Stomach (tissue), 9 donors: ENCODE measurements around the gene WSB2. TPM values are rescaled to one million over a fixed set of nuclear protein-coding genes. Genes with fewer than 3 reads are reported as not detected.
"Not testable (repeated sequence)": the region's sequence is repeated elsewhere in the genome, so short reads cannot be mapped to it uniquely, and the experiment has no call there.

Experiments used
- DNase-seq, 2 donors: peaks; one replicate each; pipeline versions ENCODE4 v3.0.0 to v3.0.0-alpha.2; 2013 to 2019
- H3K27ac ChIP-seq, 5 donors: fragments of 200-600 bp in 4 of 5; sonication (generic) in 4 of 5; one replicate each; pipeline ENCODE4 v1.5.1; 2013 to 2019; ENCODE audit warnings: mild to moderate bottlenecking in 1 of 5, moderate library complexity in 1 of 5
- H3K27me3 ChIP-seq, 3 donors: fragments of 200-600 bp; sonication (generic); one replicate each; pipeline ENCODE4 v1.5.1; 2017 to 2019; ENCODE audit warnings: mixed run types in 1 of 3
- H3K36me3 ChIP-seq, 4 donors: fragments of 200-600 bp; sonication (generic); 1 replicate in 3 of 4; 2 replicates in 1 of 4; pipeline ENCODE4 v1.5.1; 2016 to 2019
- H3K4me1 ChIP-seq, 4 donors: fragments of 200-600 bp; sonication (generic); one replicate each; pipeline ENCODE4 v1.5.1; 2016 to 2019
- H3K4me3 ChIP-seq, 4 donors: fragments of 200-600 bp; sonication (generic) in 3 of 4; one replicate each; pipeline ENCODE4 v1.5.1; 2016 to 2019; ENCODE audit warnings: mild to moderate bottlenecking in 1 of 4
- H3K9me3 ChIP-seq, 4 donors: fragments of 200-600 bp; sonication (generic); one replicate each; pipeline ENCODE4 v1.5.1; 2016 to 2019
- EP300 ChIP-seq: sonication (generic); formaldehyde crosslinking; IDR thresholded peaks from one replicate; pipeline ENCODE4 v1.6.1; 2017; ENCODE audit warnings: antibody characterized with exemption
- POLR2A ChIP-seq, 4 donors: fragments of 450-650 bp; IDR thresholded peaks; one replicate each; pipeline ENCODE4 v1.6.1; 2016; ENCODE audit warnings: antibody characterized with exemption in 4 of 4, control low read depth in 2 of 4, mild to moderate bottlenecking in 1 of 4, moderate library complexity in 1 of 4
- POLR2AphosphoS5 ChIP-seq, 3 donors: sonication (generic); formaldehyde crosslinking; IDR thresholded peaks; one replicate each; pipeline ENCODE4 v1.6.1; 2016; ENCODE audit warnings: antibody characterized with exemption in 3 of 3
- WGBS, 5 donors: extraction: QIAGEN DNeasy Blood & Tissue Kit in 3 of 5; methylation state at CpG; one replicate each; pipeline versions ENCODE4 v1.1.5 to v1.1.7; 2013 to 2018; 5-methylcytosine and 5-hydroxymethylcytosine counted together
- intact Hi-C: fragments of 100-400 bp; cut with DNase I; formaldehyde crosslinking; loops from one replicate; pipeline ENCODE4 v1.15.1; 2023; ENCODE audit warnings: low total_unique reads
- polyA plus RNA-seq, 3 donors: library from polyadenylated mRNA; stranded (reverse); fragments of 200-250 nt; gene quantifications; one replicate each; pipeline ENCODE4 v1.2.3, GENCODE V29; 2013
- total RNA-seq, 5 donors: library from RNA; depleted of rRNA; stranded (reverse); fragments of >200 nt; gene quantifications; one replicate each; pipeline versions ENCODE4 v1.1.0 to v1.2.3, GENCODE V29; 2014 to 2016
- TF ChIP-seq, protein P1 (sequence below), 7 experiments: fragments of 450-650 bp in 4 of 7; fragments of 200-600 bp in 3 of 7; sonication (generic) in 3 of 7; IDR thresholded peaks; one replicate each; pipeline ENCODE4 v1.5.1; 2016 to 2019; ENCODE audit warnings: antibody characterized with exemption in 7 of 7, control low read depth in 2 of 7, mild to moderate bottlenecking in 1 of 7
- donor health status: healthy with polysubstance abuse.
- donor health status: Bipolar disorder and iron deficiency.
- donor health status: healthy.

Gene WSB2
- total and polyA plus RNA-seq, 8 donors: 32.4 to 110 (median 79.9) TPM

DNA sequence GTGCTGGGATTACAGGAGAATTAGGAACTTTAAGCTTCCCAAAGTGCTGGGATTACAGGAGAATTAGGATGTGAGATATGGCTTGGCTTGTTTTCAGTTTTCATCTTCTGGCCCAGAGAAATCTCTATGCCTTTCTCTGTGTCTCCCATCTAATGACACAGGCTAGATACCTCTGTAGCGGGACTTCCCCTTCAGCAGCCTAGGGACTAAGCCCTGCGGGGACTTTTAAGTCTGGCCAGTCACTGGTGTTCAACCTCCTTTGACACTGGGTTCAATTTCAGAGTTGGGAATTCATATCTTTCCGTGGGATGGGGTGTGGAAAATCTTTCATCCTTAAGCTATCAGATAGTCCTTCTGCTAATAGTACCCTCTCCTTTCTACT, 38.3 kb downstream of the WSB2 start:
- Histone ChIP-seq H3K27ac (no peak overlapping the region), H3K4me3 (no peak overlapping the region), H3K9me3 (no peaks in the 10 kb centered on the region), H3K36me3 (peaks cover 35 to 88% (median 78%) of the 10 kb centered on the region in 4 donors), H3K4me1 (peaks cover 0 to 6% (median 2%) of the 10 kb centered on the region in 4 donors), H3K27me3 (no peaks in the 10 kb centered on the region)
- DNase-seq: no peak
- intact Hi-C loops: no loop called here
- TF ChIP-seq EP300 (no peak), POLR2A (IDR thresholded peaks at IDR 0.05) (no peak), POLR2AphosphoS5 (IDR thresholded peaks at IDR 0.05) (no peak)
- TF ChIP-seq, protein P1, sequence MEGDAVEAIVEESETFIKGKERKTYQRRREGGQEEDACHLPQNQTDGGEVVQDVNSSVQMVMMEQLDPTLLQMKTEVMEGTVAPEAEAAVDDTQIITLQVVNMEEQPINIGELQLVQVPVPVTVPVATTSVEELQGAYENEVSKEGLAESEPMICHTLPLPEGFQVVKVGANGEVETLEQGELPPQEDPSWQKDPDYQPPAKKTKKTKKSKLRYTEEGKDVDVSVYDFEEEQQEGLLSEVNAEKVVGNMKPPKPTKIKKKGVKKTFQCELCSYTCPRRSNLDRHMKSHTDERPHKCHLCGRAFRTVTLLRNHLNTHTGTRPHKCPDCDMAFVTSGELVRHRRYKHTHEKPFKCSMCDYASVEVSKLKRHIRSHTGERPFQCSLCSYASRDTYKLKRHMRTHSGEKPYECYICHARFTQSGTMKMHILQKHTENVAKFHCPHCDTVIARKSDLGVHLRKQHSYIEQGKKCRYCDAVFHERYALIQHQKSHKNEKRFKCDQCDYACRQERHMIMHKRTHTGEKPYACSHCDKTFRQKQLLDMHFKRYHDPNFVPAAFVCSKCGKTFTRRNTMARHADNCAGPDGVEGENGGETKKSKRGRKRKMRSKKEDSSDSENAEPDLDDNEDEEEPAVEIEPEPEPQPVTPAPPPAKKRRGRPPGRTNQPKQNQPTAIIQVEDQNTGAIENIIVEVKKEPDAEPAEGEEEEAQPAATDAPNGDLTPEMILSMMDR (IDR thresholded peaks at IDR 0.05): no peak
- WGBS, 5 donors: 93 to 96% (median 94%) methylated on average over 3 of the region's 3 CpGs

DNA sequence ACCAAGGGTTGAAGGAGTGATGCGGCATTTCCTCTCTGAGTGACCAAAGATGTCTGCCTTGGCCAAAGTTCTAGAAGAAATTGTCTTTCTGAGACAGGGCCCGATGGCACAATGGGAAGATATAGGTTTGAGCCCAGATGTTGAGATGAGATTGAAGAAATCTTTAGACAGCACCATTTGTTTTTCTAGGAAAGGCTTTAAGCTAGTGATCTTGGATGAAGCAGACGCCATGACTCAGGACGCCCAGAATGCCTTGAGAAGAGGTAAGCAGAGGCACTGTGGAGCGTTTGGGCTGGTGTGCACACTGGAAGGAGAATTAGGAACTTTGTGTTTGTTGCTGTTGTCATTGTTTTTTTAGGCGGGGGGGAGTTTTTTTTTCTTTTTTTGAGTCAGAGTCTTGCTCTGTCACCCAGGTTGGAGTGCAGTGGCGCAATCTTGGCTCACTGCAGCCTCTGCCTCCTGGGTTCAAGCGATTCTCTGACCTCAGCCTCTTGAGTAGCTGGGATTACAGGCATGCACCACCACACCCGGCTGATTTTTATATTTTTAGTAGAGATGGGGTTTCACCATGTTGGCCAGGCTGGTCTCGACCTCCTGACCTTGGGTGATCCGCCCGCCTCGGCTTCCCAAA, 38.8 kb downstream of the WSB2 start:
- WGBS, 5 donors: 91 to 97% (median 93%) methylated on average over 13 of the region's 13 CpGs
- H3K4me1 ChIP-seq: peaks cover 4 to 11% (median 7%) of the 10 kb centered on the region in 4 donors
- peaks cover 33 to 83% (median 74%) of the 10 kb centered on the region in 4 donors for H3K36me3 ChIP-seq
- H3K27me3 ChIP-seq, H3K27ac ChIP-seq, intact Hi-C loops, H3K9me3 ChIP-seq, DNase-seq, H3K4me3 ChIP-seq: not testable (repeated sequence)

DNA sequence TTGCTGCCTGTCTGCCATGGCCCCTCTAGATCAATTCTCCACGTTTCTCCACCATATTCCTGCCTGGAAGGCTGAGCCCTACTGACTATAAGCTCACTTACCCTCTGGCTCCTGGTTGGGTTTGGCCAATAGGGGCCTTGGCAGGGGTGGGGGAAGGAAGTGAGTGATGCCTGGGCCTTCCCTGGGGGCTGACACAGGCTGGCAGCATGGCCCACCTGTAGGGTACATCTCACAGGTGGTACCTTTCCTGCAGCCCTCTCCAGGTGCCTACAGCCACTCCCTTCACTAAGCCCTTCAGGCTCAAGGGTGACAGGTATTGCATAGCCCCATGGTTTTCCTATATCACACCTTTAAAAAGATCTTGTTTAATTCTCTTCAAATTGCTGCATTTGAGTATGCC, 40.9 kb downstream of the WSB2 start:
- WGBS, 5 donors: 79 to 100% (median 91%) methylated on average over 1 of the region's 1 CpG
- TF ChIP-seq POLR2A (IDR thresholded peaks at IDR 0.05): no peak
- Histone ChIP-seq H3K4me1 (peaks cover 6 to 24% (median 18%) of the 10 kb centered on the region in 4 donors), H3K36me3 (peaks cover 16 to 61% (median 52%) of the 10 kb centered on the region in 4 donors), H3K4me3 (no peak overlapping the region), H3K27me3 (no peaks in the 10 kb centered on the region), H3K9me3 (no peaks in the 10 kb centered on the region), H3K27ac (no peak overlapping the region)
- intact Hi-C loops: no loop called here
- no peak for DNase-seq

DNA sequence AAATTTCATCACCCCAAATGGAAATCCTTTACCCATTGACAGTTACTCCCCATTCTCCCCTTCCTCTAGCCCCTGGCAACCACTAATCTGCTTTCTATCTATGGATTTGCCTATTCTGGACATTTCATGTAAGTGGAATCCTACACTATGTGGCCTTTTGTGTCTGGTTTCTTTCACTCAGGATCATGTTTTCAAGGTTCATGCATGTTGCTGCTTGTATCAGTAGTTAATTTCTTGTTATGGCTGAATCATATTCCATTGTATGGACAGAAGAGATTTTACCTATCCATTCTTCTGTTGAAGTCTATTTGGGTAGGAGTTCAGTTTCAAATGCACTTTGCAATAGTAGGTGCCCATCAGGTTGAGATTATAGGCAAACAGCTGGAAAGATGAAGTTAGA, 43.1 kb downstream of the WSB2 start:
- Histone ChIP-seq H3K9me3 (no peaks in the 10 kb centered on the region), H3K27me3 (no peaks in the 10 kb centered on the region), H3K36me3 (peaks cover 16 to 41% (median 41%) of the 10 kb centered on the region in 4 donors), H3K27ac (no peak overlapping the region), H3K4me1 (peaks cover 6 to 24% (median 18%) of the 10 kb centered on the region in 4 donors), H3K4me3 (peak overlapping the region in 1 of 4 donors; percentile 90)
- intact Hi-C loops: no loop called here
- TF ChIP-seq EP300: no peak
- TF ChIP-seq POLR2AphosphoS5 (IDR thresholded peaks at IDR 0.05): no peak
- TF ChIP-seq POLR2A (IDR thresholded peaks at IDR 0.05): no peak
- TF ChIP-seq, protein P1 (IDR thresholded peaks at IDR 0.05): no peak
- DNase-seq: no peak

DNA sequence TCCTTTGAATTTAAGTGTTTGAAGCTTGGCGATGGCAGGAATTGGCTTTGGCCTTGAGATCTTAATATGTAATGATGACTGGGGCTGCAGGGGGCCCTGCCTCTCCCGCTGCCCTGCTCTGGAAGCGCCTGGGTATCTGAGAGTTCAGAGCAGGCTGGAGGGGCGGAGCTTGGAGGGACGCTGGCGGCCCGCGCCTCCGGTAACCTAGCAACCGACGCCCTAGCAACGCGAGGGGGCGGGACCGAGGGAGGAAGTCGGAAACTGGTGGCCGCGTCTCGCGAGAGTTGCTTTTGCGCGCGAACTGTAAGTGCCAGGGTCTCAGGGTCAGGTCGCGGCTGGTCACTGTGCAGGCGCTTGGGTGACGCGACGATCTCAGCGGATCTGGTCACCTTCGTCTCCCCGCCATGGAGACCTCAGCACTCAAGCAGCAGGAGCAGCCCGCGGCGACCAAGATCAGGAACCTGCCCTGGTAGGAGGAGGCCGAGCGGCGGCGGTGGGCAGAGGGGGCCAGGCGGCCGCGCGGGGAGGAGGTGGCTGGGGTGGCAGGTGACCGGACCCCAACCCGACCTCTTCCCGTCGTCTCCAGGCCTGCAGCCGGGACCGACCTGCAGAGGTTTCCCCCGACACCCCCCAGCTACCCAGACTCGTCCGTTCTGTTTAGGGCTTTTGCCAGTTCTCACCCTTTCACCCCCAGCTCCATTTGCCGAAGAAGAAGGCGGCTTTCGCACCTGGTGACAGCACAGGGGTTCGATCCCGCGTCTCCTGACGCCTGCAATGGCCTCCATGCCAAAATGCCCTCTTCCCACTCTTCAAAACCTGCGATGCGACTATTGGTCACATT, 44.3 kb downstream of the WSB2 start, which contains the start of gene RFC5:
Gene RFC5 (plus strand): TSS at position 280 of the 841 bp plus-strand sequence. CDS start 125 bp downstream, at position 405.
- H3K36me3 ChIP-seq: peaks cover 16 to 29% (median 28%) of the 10 kb centered on the region in 4 donors
- TF ChIP-seq POLR2AphosphoS5 (IDR thresholded peaks at IDR 0.05): peak in 2 of 3 donors; percentile 5 to 71
- TF ChIP-seq, protein P1 (IDR thresholded peaks at IDR 0.05): no peak
- no peaks in the 10 kb centered on the region for H3K9me3 ChIP-seq
- intact Hi-C loops: no loop called here
- no peaks in the 10 kb centered on the region for H3K27me3 ChIP-seq
- H3K27ac ChIP-seq: peak within 1 kb of the TSS in 4 of 5 donors; percentile 41 to 84 (median 81)
- WGBS, 5 donors: 0 to 1% (median 0%) methylated on average over 26 to 61 of the region's 61 CpGs
- peak within 1 kb of the TSS; percentile 90 to 96 (median 92) for H3K4me3 ChIP-seq
- DNase-seq: peak; percentile 99
- H3K4me1 ChIP-seq: peaks cover 6 to 24% (median 18%) of the 10 kb centered on the region in 4 donors
